Measurements from ENCODE around the gene HDAC11. TPM values are rescaled to one million over a fixed set of nuclear protein-coding genes. Genes with fewer than 3 reads are reported as not detected.

HDAC11 gene
- total and polyA plus RNA-seq, 9 of the 15 experiments (the other 6 are each of a cell fraction or from before 2014, with no cell fraction given): 0.60 to 6.0 (median 4.5) TPM

DNA sequence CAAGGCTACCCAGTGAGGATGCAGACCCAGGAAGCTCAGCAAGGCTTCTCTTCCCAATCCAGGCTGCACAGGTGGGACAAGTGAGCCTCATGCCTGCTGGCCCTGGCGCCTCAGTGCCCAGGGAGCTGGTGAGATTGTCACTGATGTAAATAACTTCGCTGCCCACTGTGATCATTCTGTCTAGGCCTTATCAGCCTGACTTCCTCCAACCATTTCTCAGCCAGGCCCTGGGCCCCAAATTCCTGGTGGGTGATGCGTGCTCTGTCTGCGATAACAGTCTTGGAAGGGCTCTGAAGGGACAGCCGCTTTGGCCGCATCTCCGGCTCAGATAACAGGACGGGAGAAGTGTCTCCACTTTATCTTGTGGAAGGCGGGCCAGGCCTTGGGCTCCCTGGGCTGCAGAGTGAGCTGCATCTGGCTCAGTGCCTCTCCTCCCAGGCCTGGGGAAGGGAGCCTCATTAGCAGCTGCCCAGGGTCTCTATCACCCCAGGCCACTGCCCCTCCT is 66.6 kb downstream of the HDAC11 start (continued):
- TF ChIP-seq, protein P1, sequence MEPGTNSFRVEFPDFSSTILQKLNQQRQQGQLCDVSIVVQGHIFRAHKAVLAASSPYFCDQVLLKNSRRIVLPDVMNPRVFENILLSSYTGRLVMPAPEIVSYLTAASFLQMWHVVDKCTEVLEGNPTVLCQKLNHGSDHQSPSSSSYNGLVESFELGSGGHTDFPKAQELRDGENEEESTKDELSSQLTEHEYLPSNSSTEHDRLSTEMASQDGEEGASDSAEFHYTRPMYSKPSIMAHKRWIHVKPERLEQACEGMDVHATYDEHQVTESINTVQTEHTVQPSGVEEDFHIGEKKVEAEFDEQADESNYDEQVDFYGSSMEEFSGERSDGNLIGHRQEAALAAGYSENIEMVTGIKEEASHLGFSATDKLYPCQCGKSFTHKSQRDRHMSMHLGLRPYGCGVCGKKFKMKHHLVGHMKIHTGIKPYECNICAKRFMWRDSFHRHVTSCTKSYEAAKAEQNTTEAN (CRISPR knock-in tag; IDR thresholded peaks at IDR 0.05): no peak
- TF ChIP-seq RFX5 (IDR thresholded peaks at IDR 0.05; ENCODE audit: low read depth, low read length) (no peak), RUNX1 (IDR thresholded peaks at IDR 0.05; ENCODE audit: low read depth) (peak; percentile 81; the same call in 1 of the 2 replicates), CC2D1A (IDR thresholded peaks at IDR 0.05) (peak; percentile 85; the same call in 1 of the 2 replicates), MTF1 (CRISPR knock-in tag; IDR thresholded peaks at IDR 0.05; ENCODE audit: borderline replicate concordance) (no peak), NBN (IDR thresholded peaks at IDR 0.05; ENCODE audit: low read depth) (peak; percentile 96; the same call in 1 of the 2 replicates), U2AF2 (optimal IDR thresholded peaks at IDR 0.05; ENCODE audit: low read depth, low read length) (no peak), ZNF143 (CRISPR knock-in tag; IDR thresholded peaks at IDR 0.05) (no peak), ATF1 (CRISPR knock-in tag; IDR thresholded peaks at IDR 0.05) (no peak), ATF1 (tag; IDR thresholded peaks at IDR 0.05) (peak; percentile 83), RBM39 (optimal IDR thresholded peaks at IDR 0.05; ENCODE audit: low read depth, low read length) (no peak), NR1H2 (CRISPR knock-in tag; IDR thresholded peaks at IDR 0.05) (no peak), ZNF584 (CRISPR knock-in tag; IDR thresholded peaks at IDR 0.05; ENCODE audit: low read depth) (no peak), ASH1L (IDR thresholded peaks at IDR 0.05; ENCODE audit: borderline replicate concordance, low read depth, partially characterized antibody) (no peak), SMAD3 (CRISPR knock-in tag; conservative IDR thresholded peaks at IDR 0.05) (0 out of 2 replicates have a peak, but pooled peaks have one; percentile 37), CREM (IDR thresholded peaks at IDR 0.05; ENCODE audit: low read depth) (peak; percentile 76), COPS2 (conservative IDR thresholded peaks at IDR 0.05) (no peak), FOXJ3 (CRISPR knock-in tag; IDR thresholded peaks at IDR 0.05) (no peak), NFXL1 (CRISPR knock-in tag; IDR thresholded peaks at IDR 0.05) (no peak), YBX1 (IDR thresholded peaks at IDR 0.05) (no peak), MAZ (CRISPR knock-in tag; conservative IDR thresholded peaks at IDR 0.05 in 1 of 2, IDR thresholded peaks at IDR 0.05 in 1 of 2) (peak; percentile 68 to 83), MYBL2 (IDR thresholded peaks at IDR 0.05; ENCODE audit: low read depth) (no peak), MYBL2 (CRISPR knock-in tag; IDR thresholded peaks at IDR 0.05; ENCODE audit: borderline replicate concordance) (no peak)
- TF ChIP-seq, protein P2, sequence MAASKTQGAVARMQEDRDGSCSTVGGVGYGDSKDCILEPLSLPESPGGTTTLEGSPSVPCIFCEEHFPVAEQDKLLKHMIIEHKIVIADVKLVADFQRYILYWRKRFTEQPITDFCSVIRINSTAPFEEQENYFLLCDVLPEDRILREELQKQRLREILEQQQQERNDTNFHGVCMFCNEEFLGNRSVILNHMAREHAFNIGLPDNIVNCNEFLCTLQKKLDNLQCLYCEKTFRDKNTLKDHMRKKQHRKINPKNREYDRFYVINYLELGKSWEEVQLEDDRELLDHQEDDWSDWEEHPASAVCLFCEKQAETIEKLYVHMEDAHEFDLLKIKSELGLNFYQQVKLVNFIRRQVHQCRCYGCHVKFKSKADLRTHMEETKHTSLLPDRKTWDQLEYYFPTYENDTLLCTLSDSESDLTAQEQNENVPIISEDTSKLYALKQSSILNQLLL (CRISPR knock-in tag; IDR thresholded peaks at IDR 0.05; ENCODE audit: borderline replicate concordance): no peak
- TF ChIP-seq, protein P3, sequence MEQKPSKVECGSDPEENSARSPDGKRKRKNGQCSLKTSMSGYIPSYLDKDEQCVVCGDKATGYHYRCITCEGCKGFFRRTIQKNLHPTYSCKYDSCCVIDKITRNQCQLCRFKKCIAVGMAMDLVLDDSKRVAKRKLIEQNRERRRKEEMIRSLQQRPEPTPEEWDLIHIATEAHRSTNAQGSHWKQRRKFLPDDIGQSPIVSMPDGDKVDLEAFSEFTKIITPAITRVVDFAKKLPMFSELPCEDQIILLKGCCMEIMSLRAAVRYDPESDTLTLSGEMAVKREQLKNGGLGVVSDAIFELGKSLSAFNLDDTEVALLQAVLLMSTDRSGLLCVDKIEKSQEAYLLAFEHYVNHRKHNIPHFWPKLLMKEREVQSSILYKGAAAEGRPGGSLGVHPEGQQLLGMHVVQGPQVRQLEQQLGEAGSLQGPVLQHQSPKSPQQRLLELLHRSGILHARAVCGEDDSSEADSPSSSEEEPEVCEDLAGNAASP (IDR thresholded peaks at IDR 0.05): no peak

All from K562 (cell line).